Gastroesophageal sphincter (tissue), 3 donors: ENCODE data around the gene ELOB.

Experiments
- POLR2AphosphoS5 ChIP-seq: sonication (generic); formaldehyde crosslinking; IDR thresholded peaks from one replicate; pipeline ENCODE4 v1.6.1; 2017; ENCODE audit warnings: antibody characterized with exemption
- TF ChIP-seq, protein P1 (sequence below), 4 experiments: fragments of 200-600 bp in 2 of 4; fragments of 450-650 bp in 2 of 4; sonication (generic) in 1 of 4; IDR thresholded peaks; one replicate each; pipeline ENCODE4 v1.5.1; 2017 to 2019; ENCODE audit warnings: antibody characterized with exemption in 4 of 4, mild to moderate bottlenecking in 2 of 4, moderate library complexity in 2 of 4

GRCh38 chr16:2822158-2822495 is 45.0 kb upstream of the ELOB start:
- TF ChIP-seq, protein P1, sequence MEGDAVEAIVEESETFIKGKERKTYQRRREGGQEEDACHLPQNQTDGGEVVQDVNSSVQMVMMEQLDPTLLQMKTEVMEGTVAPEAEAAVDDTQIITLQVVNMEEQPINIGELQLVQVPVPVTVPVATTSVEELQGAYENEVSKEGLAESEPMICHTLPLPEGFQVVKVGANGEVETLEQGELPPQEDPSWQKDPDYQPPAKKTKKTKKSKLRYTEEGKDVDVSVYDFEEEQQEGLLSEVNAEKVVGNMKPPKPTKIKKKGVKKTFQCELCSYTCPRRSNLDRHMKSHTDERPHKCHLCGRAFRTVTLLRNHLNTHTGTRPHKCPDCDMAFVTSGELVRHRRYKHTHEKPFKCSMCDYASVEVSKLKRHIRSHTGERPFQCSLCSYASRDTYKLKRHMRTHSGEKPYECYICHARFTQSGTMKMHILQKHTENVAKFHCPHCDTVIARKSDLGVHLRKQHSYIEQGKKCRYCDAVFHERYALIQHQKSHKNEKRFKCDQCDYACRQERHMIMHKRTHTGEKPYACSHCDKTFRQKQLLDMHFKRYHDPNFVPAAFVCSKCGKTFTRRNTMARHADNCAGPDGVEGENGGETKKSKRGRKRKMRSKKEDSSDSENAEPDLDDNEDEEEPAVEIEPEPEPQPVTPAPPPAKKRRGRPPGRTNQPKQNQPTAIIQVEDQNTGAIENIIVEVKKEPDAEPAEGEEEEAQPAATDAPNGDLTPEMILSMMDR (IDR thresholded peaks at IDR 0.05), result no peak
- no peak for TF ChIP-seq POLR2AphosphoS5
